Loucy (cell line): ENCODE data around the gene TBX5.

ENCODE experiments used
- H2AFZ ChIP-seq: fragments of 200-600 bp; sonication (generic); 2 replicates; pipeline ENCODE4 v1.6.0; 2016; ENCODE audit warnings: antibody characterized with exemption, mild to moderate bottlenecking, low read length, moderate library complexity
- H3F3A ChIP-seq: fragments of 200-600 bp; 2 replicates; pipeline ENCODE4 v1.6.0; 2016; ENCODE audit warnings: antibody characterized with exemption, low read depth, mild to moderate bottlenecking
- H3K27me3 ChIP-seq: fragments of 200-600 bp; sonication (generic); 2 replicates; pipeline ENCODE4 v1.6.1; 2014; ENCODE audit warnings: low read length, mild to moderate bottlenecking; ENCODE audit not compliant: insufficient read depth, poor library complexity, severe bottlenecking
- H3K36me3 ChIP-seq: fragments of 200-600 bp; sonication (generic); 2 replicates; pipeline ENCODE4 v1.6.1; 2016; ENCODE audit warnings: low read length; ENCODE audit not compliant: insufficient read depth
- H3K4me1 ChIP-seq: fragments of 200-600 bp; sonication (generic); 2 replicates; pipeline ENCODE4 v1.5.1; 2014; ENCODE audit warnings: low read length, mild to moderate bottlenecking; ENCODE audit not compliant: insufficient read depth, poor library complexity, severe bottlenecking
- H3K4me2 ChIP-seq: fragments of 200-600 bp; sonication (generic); 2 replicates; pipeline ENCODE4 v1.6.0; 2014; ENCODE audit warnings: antibody characterized with exemption, low read length, low read depth, mild to moderate bottlenecking; ENCODE audit not compliant: poor library complexity, severe bottlenecking
- H3K4me3 ChIP-seq: fragments of 200-600 bp; sonication (generic); 2 replicates; pipeline ENCODE4 v1.5.1; 2014; ENCODE audit warnings: low read length, mild to moderate bottlenecking, mixed read lengths; ENCODE audit not compliant: poor library complexity, severe bottlenecking
- H3K79me2 ChIP-seq: fragments of 200-600 bp; sonication (generic); 2 replicates; pipeline ENCODE4 v1.6.1; 2014; ENCODE audit warnings: low read length; ENCODE audit not compliant: insufficient read depth
- H3K9ac ChIP-seq: fragments of 200-600 bp; sonication (generic); 2 replicates; pipeline ENCODE4 v1.6.0; 2014; ENCODE audit warnings: mild to moderate bottlenecking, low read depth, low read length, moderate library complexity; ENCODE audit not compliant: poor library complexity, severe bottlenecking
- H3K9me2 ChIP-seq: fragments of 200-600 bp; sonication (generic); replicated peaks from 2 replicates; pipeline ENCODE4 v1.6.1; 2016; ENCODE audit warnings: low read depth, low read length, mixed read lengths
- H3K9me3 ChIP-seq: fragments of 200-600 bp; sonication (generic); 2 replicates; pipeline ENCODE4 v1.6.1; 2014; ENCODE audit warnings: mild to moderate bottlenecking, antibody characterized with exemption, low read length, low read depth; ENCODE audit not compliant: insufficient read depth
- H4K20me1 ChIP-seq: fragments of 200-600 bp; sonication (generic); 2 replicates; pipeline ENCODE4 v1.6.0; 2014; ENCODE audit warnings: antibody characterized with exemption, low read length, mild to moderate bottlenecking; ENCODE audit not compliant: insufficient read depth, poor library complexity, severe bottlenecking
- EZH2phosphoT487 ChIP-seq: fragments of 200-600 bp; IDR thresholded peaks from 2 replicates; pipeline ENCODE4 v1.6.1; 2018; ENCODE audit warnings: antibody characterized with exemption, mild to moderate bottlenecking, moderate library complexity, borderline replicate concordance
- TF ChIP-seq, protein P1 (sequence below): fragments of 200-600 bp; sonication (generic); conservative IDR thresholded peaks from 2 replicates; pipeline ENCODE4 v1.5.1; 2014; ENCODE audit warnings: mild to moderate bottlenecking, antibody characterized with exemption, low read length

The TBX5 gene

DNA sequence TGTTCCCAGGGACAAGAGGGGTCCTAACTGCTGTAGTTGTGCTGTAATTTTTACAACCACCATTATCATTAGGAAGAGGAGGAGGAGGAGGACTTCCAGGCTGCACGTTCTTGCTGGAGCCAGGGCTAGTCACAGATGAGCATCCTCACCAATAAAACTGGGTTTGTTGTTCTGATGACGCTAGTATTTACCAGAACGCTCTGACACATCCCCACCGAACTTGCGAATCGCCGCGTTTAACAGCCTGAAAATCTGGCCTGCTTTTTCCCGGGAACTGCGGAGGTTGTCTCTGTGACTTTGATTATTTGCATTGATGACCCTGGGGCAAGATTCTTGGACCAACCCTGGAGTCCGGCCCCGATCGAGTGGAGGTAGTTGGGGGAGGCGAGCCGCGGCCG is 10.2 kb downstream of the TBX5 start:
- Histone ChIP-seq H3K9me2 (no peaks in the 10 kb centered on the region), H4K20me1 (no peaks in the 10 kb centered on the region), H2AFZ (no peak overlapping the region), H3K79me2 (no peaks in the 10 kb centered on the region), H3K4me3 (no peak overlapping the region), H3K9me3 (peaks cover 3% of the 10 kb centered on the region; the same call in 1 of the 2 replicates), H3K27me3 (no peaks in the 10 kb centered on the region), H3K4me2 (no peak overlapping the region), H3F3A (no peaks in the 10 kb centered on the region), H3K9ac (no peak overlapping the region), H3K4me1 (no peaks in the 10 kb centered on the region), H3K36me3 (no peaks in the 10 kb centered on the region)
- TF ChIP-seq, protein P1, sequence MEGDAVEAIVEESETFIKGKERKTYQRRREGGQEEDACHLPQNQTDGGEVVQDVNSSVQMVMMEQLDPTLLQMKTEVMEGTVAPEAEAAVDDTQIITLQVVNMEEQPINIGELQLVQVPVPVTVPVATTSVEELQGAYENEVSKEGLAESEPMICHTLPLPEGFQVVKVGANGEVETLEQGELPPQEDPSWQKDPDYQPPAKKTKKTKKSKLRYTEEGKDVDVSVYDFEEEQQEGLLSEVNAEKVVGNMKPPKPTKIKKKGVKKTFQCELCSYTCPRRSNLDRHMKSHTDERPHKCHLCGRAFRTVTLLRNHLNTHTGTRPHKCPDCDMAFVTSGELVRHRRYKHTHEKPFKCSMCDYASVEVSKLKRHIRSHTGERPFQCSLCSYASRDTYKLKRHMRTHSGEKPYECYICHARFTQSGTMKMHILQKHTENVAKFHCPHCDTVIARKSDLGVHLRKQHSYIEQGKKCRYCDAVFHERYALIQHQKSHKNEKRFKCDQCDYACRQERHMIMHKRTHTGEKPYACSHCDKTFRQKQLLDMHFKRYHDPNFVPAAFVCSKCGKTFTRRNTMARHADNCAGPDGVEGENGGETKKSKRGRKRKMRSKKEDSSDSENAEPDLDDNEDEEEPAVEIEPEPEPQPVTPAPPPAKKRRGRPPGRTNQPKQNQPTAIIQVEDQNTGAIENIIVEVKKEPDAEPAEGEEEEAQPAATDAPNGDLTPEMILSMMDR: no peak
- no peak for TF ChIP-seq EZH2phosphoT487

DNA sequence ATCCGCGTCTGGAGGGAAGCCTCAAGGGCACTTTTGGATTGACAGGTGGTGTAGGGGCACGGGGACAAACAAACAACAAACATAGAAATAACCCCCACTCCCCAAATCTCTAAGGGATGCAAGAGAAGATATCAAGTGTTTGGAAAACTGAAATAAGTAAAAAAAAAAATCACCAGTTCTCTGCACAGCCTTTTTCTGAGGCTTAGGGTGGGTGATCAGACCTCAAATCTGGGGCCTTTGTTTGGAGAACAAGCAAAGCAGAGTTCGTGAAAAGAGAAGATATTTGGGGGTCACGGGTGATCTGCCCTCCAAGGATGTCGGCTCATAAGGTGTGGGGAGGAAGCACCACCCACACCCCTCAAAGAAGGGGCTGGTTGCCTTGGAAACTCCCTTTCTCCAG is 10.7 kb downstream of the TBX5 start:
- Histone ChIP-seq H3K4me2 (no peak overlapping the region), H3K9ac (no peak overlapping the region), H3K36me3 (no peaks in the 10 kb centered on the region), H4K20me1 (no peaks in the 10 kb centered on the region), H2AFZ (no peak overlapping the region), H3K9me3 (peaks cover 3% of the 10 kb centered on the region; the same call in 1 of the 2 replicates), H3K27me3 (no peaks in the 10 kb centered on the region), H3F3A (no peaks in the 10 kb centered on the region), H3K4me3 (no peak overlapping the region), H3K9me2 (no peaks in the 10 kb centered on the region), H3K79me2 (no peaks in the 10 kb centered on the region), H3K4me1 (no peaks in the 10 kb centered on the region)
- TF ChIP-seq, protein P1: no peak
- no peak for TF ChIP-seq EZH2phosphoT487

DNA sequence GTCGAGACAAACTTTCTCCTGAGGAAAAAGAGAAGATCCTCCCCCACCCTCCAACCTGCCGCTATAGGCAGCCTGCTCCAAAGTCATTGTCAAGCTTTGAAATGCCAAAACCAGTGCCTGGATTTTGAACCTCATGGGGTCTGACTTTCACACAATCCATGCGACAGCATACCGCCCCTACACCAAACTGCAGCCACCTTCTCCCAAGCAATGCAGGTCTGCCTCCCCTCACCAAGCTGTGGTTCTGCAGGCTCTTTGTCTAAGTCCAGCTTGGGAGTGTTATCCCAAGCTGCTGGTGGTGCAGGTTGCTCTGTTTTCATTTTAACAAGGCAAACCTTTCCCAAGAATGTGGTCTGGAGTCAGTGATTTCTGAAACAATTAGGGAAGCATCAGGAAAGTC is 12.4 kb downstream of the TBX5 start:
- Histone ChIP-seq H3K4me1 (no peaks in the 10 kb centered on the region), H3K9me3 (peaks cover 3% of the 10 kb centered on the region; the same call in 1 of the 2 replicates), H3F3A (no peaks in the 10 kb centered on the region), H4K20me1 (no peaks in the 10 kb centered on the region), H3K9ac (no peak overlapping the region), H2AFZ (no peak overlapping the region), H3K9me2 (no peaks in the 10 kb centered on the region), H3K36me3 (no peaks in the 10 kb centered on the region), H3K27me3 (no peaks in the 10 kb centered on the region), H3K4me2 (no peak overlapping the region), H3K79me2 (no peaks in the 10 kb centered on the region), H3K4me3 (no peak overlapping the region)
- TF ChIP-seq EZH2phosphoT487: no peak
- TF ChIP-seq, protein P1: no peak
